Fibroblast of peridontal ligament (primary cell): Measurements from ENCODE around the gene OTX2.

ENCODE experiments used
- DNase-seq: peaks from one replicate; pipeline ENCODE4 v3.0.0-alpha.2; 2010; ENCODE audit errors: extremely low read depth

OTX2 gene

DNA sequence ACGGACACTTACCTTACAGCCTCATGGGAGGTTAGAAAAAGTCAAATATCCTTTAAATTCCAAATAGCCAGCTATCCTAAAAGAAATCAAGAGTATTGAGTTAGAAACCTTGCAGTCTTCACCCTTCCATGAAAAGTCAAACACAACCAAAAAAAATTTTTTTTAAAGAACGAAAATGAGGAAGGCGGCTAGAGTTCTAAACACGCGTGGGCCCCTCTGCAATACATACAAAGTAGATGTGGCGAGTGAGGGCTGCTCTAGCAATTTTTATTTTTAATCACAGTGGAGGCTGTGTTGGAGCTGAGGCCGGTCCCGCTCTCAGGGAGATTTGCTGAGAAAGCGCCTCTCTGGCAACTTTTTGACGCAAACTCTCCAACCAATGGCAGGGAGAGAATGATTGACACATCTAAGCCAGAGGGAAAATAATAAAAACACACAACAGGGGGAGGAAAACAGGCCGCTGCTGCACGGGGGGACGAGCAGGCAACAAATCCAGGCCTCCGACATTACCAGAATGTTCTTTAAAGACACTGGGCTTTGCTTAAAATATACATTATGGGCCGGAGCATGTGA is at the start of gene OTX2:
OTX2 (minus strand) TSS at position 333 of the 573 bp plus-strand sequence. CDS start 5,023 bp downstream, outside the sequence.
- DNase-seq, result no peak

- no peak for DNase-seq
Measured at GRCh38 chr14:56858422-56858821, 48.1 kb upstream of the OTX2 start.

GRCh38 chr14:56857216-56857615 is 46.9 kb upstream of the OTX2 start:
- no peak for DNase-seq

- no peak for DNase-seq
Measured at GRCh38 chr14:56855891-56856461, 45.7 kb upstream of the OTX2 start.

GRCh38 chr14:56854325-56854724 is 44.0 kb upstream of the OTX2 start:
- DNase-seq, result no peak

DNA sequence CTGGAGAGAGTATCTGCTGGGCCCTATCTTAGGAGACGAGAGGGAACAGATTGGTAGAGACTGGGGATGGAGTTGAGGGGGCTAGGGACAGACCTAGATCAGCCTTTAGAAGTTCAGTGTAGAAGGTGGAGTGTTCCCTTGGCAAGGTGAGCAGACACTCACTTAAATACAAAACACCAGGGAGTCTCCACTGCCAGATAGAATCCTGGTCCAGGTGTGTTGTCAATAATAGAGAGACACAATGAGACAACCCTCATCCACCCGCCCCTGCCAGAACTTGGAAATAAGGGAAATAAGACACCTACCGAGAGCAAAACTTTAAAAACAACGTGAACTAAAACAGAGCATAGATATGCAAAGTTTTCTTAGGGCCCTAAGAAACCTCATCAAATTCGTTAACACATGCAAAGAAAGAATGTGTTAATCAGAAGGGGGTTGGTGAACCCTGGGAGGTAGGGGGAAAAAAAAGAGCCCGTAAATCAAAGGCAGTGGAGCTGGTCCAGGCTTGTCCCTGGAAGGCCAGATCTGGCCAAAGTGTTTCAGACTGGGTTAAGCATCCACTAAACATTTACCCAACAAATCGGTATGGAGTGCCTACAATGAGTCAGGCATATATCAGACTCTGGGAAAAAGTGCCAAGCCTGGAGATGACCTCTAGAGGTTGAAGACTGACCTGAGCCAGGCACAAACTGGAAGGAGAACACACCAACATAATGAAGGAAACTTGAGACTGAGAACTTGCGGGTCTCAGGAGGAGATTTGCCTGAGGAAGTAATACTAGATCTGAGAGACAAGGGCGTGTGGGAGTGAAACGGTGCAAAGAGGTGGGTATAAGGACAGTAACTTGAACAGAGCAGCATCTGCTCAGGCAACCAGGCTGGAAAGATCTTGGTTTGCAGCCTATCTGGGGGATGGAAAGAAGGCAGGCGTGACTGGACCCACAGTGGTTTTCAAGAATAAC is 37.0 kb upstream of the OTX2 start:
- no peak for DNase-seq

DNA sequence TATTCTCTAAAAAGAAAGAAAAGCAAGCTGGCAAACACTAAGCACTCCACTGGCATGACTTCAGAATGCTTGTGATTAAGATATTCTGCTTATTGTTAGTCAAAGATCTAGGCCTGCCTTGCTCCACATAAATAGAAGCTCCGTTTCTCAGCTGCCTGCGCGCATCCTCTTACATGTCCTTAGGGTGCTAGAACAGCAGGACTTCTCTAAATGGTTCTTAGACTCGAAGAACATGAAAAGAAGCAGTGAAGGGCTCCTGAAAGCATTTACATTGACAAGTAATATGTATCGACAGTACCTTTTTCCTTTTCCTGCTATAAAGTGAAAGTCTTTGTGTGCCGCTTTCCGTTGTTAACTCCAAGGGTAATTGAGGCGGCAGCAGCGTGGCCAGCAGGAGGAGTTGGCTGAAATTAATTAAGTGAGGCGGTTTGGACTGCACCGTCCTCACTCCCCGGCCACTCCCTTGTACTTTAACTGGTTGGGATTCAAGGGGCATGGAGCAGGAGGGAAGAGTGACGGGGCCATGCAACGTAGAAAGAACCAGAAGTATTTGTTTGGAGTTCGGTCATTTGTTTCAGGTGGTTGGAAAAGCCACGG is 34.2 kb upstream of the OTX2 start:
- no peak for DNase-seq

DNA sequence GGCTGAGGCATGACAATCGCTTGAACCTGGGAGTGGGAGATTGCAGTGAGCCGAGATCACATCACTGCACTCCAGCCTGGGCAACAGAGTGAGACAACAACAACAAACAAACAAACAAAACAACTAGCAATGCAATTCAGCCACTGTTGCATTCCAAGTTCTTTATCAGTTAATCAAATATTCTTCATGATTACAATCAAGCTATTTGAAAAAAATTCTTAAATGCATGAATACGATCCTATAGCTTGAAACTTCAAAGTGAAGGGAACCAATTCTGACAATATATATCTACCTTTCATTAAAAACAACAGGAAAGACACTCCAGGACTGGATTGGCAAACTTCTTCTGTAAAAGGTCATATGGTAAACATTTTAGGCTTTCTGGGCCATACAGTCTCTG is 31.3 kb upstream of the OTX2 start:
- no peak for DNase-seq

DNA sequence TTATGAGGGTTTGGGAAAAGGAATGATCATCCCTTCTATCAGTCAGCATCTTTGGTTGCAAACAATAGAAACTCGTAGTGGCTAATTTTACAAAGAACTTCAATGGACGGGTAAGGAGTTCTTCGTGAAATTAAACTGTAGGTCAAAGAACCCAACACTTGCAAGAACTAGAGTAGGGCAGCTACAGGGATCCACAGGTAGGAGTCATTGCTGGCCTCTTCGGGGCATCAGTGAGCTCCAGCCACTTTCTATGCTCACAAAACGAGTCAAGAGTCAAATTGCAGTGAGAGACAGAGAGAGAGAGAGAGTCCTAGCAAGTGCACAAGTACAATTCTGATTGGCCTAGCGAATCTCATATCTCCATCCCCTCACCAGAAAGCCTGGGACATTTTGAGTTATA is 29.9 kb upstream of the OTX2 start:
- DNase-seq, result no peak

DNA sequence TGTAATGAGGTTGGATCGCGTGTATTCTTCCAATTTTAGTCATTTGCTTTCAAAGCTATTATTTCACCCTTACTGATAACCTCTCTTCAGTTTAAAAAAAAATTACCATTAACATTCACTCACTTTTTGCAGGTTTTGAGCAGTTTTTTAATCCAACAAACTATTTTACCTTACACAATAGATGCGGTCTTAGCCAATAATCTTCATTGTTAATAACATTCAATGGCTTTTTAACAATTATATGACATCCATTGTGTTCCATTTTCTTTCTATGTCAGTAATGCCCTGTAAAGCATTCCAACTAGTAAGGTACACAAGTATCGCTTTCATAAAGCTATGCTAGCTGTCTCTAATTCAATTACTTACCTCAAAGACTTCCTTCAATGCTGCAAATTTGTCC is 18.9 kb upstream of the OTX2 start:
- DNase-seq, result no peak

DNA sequence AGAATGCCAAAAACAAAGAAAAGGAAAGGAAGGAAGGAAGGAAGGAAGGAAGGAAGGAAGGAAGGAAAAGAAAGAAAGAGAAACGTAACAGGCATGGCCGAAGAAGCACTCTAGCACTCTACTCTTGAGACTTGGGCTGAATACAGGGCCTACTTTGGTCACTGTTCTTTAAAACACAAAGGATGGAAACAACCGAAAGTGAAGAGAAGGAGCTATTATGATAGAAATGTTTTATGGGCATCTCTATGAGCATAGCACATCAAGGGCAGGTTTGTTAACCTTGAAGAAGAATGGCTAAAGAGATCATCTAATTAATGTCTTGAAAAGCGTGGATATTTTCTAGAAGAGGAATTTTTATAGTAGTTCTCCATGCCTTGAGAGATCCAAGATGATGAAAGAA is 15.9 kb upstream of the OTX2 start:
- DNase-seq, result no peak

- no peak for DNase-seq
Measured at GRCh38 chr14:56821805-56822610, 11.7 kb upstream of the OTX2 start.

GRCh38 chr14:56821177-56821576 is 10.9 kb upstream of the OTX2 start:
- no peak for DNase-seq

DNA sequence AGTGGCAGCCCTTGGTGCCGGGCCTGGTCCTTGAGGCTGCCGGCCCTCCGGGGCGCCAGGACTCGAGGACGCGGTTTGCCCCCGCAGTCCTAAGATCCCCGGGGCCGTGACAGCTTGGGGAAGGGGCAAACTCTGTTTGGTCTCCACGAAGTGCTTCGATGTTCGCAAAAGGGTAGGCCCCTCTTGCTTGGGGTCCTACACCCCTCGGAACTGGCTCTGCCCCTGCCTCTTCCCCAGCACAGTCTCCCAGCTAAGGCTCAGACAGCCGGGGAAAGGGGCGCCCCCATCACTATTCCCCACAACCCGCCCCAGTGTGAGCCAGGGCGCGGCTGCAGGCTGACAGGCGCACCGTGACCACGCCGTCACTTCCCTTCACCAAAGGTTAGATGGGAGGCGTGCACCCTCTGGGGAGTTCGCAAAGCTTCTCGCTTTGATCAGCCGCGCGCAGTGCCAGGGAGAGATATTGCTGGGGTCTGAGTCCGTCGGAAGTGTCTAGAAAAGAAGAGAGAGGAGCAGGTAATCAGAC is 7.2 kb upstream of the OTX2 start:
- DNase-seq, result no peak

DNA sequence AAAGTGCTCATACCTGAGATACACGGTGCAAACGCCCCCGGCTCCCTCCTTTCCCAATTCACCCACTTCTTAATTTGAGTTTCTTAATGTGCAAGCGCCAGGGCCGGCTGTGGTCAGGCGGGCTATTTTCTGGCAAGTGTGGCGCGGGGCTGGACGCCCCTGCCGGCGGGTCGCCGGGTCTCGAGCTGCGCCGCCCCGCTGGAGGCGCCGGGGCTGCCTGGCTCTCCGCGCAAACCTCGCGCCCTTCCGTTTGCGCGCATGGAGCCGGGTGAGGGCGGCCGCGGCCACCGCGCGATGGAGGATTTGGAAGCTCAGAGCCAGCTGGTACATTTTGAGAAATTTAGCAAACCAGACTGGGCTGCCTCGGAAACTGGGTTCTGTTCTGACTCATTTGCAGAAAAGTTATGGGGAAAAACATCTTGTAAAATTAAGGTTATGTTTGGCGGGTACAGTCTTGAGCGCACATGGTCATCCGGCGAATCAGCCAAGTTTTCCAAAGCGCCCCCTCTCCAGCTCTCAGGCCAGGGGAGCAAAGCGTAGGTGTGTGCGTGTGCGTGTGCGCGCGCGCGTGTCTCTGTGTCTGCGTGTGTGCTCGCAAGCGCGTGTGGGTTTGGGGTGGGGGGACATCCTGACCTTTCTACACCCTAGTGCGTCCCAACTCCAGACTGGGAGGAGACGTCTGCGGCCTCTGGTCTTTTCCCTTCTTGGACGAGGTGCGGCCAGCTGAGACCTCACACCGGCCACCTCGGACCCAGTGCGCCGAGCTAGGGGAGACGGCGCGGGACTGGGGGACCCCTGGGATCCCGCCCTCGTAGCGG is 6.5 kb upstream of the OTX2 start:
- DNase-seq, result no peak

DNA sequence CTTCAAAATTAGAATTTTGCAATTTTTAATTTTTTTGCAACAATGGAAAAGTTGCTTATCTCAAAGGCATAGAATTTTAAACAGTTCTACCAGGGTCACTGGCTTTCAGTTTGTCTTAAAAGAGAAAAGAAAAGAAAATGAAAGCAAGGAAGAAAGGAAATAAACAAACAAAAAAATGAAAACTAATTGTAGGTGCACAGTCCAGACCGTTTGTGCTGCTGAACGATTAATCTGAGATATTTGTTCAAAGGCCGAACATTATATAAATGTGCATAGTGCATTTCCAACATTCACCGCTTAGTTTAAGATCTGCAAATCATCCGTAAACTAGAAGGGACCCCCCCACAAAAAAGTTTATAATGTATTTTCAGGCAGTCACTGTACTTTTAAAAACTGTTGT is 5.5 kb upstream of the OTX2 start:
- DNase-seq, result no peak

DNA sequence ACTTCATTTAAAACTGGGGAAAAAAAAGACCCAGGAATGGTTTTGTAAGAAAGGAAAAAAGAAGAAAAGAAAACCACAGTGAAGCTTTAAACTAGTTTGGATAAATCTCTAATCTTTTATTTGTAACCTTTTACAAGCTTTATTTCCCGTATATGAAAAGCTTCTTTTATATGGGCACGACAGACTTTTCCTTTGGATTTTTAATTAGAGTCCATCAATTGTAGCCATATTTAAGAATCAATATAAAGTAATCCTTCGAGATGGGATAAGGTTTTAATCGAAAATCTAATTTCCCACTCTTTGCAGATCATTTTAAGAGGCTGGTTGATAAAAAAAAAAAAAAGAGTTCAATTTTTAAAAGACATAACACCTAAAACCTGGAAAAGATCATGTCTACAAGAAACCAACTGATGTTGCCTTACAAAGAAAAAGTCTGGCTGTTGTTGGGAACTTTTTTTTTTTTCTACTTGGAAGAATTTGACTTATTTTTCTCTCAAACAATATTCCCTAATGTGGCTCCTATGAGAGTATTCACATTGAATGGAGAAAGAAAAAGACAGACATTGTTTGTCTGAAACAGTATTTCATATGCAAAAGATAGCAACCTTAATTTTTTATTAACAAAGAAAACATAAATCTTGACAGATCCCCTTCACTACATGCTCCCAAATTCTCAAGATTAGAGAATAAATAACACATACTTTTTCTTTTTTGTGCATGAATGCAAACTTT is 4.9 kb upstream of the OTX2 start:
- DNase-seq, result no peak

- no peak for DNase-seq
Measured at GRCh38 chr14:56814519-56814959, 4.3 kb upstream of the OTX2 start.

- no peak for DNase-seq
Measured at GRCh38 chr14:56813143-56813551, 2.9 kb upstream of the OTX2 start.
